A375 (cell line): ENCODE measurements around the gene HOXA6. TPM values are rescaled to one million over a fixed set of nuclear protein-coding genes. Genes with fewer than 3 reads are reported as not detected.

Experiments used
- total RNA-seq: library from RNA; depleted of rRNA; stranded (reverse); fragments of >200 nt; shearing (Covaris generic); gene quantifications from 2 replicates; pipeline ENCODE4 v1.2.3, GENCODE V29; 2014; rRNA removed

The HOXA6 gene
- total RNA-seq = 5.7 TPM in 2 replicates

DNA sequence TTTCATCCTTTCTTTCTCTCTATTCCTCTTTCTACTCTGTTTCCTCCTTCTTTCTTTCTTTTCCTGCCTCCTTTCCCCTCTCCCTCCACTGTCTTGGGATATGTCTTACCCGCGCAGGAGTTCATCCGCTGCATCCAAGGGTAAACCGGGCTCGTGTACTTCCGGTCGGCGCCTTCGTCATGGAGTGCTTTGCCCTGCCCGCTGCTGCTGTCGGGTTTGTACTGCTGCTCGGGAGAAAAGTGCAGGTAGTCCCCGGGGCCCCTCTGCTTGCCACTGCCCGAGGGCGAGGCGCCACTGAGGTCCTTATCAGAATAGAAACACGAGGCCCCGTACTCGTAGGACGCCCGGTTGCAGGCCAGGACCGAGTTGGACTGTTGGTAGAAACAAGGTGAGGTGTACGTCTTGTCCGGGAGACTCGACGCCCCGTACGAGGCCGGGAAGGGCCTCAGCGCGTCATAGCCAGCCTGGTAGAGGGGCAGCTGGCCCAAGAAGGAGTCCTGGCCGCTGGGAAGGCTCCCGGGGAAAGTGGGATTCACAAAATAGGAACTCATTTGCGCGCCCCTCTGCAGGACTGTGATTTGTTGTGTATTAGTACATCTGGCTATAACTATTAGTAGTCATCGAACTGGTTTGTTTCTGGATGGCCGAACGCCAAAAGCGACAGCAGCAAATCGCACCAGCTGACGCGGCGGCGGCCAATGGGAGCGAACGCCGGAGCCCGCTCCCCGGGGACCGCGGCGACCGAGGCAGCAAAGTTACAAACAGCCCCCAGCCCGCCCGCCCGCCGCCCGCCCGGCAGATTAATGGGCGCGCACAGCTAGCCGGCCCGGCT lies at the start of gene HOXA6:
TSS of gene HOXA6 (minus strand) at position 576 of the 832 bp plus-strand sequence. CDS start at position 551, 25 bp downstream.

DNA sequence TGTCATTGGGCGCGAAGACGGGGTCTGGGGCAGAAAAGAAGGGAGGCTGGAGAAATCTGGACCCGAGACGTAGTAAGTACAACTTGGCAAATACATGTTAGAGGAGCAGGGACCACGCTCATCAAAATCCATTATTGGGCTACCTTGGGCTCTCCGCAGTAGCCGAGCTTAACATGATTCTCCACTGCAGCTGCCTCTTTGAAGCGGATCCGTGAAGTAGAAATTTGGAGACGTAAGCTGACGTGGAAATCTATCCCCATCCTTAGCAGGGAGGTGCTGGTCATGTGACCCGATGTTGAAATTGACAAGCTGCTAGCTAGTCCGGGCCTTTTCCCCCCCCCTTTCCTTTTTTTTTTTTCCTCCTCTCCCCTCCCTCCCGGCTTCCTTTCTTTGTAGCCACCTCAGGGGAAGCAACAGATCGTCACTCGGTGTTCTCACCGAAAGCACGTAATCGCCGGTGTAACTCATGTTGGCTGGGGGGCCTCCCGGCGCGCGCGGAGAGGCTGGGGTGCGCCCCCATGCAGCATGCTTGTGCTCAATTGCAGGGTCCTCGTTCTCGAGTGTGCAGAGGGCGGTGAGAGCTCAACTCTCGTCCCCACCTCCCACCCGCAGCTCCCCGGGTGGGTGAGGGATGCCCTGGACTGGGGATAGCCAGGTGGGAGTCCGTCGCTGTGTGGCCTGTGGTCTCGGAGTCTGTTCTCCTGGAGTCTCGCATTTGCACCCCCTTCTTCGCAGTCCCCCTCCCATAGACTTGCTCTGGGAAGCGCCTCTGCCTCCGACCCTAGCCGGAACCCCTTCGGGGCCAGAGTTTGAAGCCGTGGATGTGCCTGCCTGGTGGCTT lies 37.7 kb upstream of the HOXA6 start, which contains the start of gene HOXA11:
TSS of gene HOXA11 (minus strand) at position 220 of the 841 bp plus-strand sequence. CDS start at position 132, 88 bp downstream.

DNA sequence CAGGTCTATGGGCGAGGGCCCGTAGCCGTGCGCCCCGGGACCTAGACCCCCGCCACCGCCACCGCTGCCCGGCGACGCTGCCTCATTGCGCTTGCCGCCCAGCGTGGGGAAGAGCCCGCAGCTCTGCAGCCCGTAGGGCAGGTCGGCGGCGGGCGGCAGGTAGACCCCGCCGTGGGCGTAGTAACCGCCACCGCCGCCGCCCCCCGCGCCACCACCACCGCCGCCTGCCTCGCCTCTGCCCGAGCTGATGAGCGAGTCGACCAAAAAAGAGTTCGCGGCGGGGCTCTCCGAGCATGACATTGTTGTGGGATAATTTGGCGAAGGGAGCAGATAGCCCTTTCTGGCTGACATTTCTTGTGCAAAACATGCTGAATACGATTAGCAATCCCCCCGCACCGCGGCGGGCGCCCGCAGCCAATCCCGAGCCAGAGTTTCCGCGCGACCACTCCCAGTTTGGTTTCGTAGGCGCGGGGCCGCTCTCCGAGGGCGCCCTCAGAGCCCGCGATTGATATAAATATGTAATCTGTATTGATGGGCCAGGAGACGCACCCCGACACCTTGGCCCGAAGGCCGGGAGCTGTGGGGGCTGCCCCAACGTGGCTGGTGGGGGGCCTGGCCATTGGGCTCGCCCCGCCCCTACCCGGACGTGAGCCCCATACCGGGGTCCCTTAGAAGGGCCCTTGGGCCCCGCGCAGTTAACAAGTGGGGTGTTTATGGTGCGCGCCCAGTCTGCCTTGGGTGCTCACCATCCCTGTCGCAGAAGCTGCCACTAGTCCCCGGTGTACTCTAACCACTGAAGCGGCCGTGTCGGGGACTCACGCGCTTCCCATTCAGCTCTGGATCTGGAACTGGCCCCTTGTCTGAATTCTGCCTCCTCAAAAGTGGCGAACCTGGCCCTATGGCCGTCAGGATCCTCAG lies 26.6 kb upstream of the HOXA6 start, which contains the start of gene HOXA10:
TSS of gene HOXA10 (minus strand) at position 365 of the 918 bp plus-strand sequence. CDS start at position 351, 14 bp downstream.

DNA sequence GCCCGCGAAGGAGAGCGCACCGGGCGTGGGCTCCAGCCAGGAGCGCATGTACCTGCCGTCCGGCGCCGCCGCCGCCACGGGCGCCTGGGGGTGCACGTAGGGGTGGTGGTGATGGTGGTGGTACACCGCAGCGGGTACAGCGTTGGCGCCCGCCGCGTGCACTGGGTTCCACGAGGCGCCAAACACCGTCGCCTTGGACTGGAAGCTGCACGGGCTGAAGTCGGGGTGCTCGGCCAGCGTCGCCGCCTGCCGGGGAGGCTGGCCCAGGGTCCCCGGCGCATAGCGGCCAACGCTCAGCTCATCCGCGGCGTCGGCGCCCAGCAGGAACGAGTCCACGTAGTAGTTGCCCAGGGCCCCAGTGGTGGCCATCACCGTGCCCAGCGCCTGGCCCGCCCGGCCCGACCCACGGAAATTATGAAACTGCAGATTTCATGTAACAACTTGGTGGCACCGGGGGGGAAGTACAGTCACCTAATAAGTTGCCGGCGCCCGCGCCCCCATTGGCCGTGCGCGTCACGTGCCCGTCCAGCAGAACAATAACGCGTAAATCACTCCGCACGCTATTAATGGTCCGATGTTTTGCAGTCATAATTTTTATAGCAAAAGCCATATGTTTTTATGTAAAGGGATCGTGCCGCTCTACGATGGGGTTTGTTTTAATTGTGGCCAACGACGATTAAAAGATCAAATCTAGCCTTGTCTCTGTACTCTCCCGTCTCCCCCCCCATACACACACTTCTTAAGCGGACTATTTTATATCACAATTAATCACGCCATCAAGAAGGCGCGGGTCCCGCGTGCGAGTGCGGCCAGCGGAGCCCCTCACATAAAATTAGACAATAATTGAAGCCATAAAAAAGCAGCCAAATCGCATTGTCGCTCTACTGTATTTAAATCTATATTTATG lies 17.8 kb upstream of the HOXA6 start, which contains the start of gene HOXA9:
TSS of gene HOXA9 (minus strand) at position 449 of the 907 bp plus-strand sequence. CDS start at position 369, 80 bp downstream.

DNA sequence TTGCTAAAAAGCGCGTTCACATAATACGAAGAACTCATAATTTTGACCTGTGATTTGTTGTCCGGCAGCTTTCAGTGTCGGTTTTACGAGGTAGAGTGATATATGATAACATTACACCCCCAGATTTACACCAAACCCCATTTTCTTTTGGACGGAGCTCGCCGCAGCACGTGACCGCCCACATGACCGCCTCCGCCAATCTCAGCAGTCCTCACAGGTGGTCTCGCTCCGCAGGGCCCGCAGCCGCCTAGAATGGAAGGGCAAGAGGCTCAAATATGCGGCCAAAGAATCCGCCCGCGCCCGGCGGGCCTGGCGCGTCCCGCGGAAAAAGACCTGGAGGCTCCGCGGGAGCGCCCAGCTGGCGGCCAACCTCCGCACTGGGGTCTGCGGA lies 8.9 kb upstream of the HOXA6 start, which contains the start of gene HOXA7:
TSS of gene HOXA7 (minus strand) at position 168 of the 391 bp plus-strand sequence. CDS start at position 38, 130 bp downstream.

DNA sequence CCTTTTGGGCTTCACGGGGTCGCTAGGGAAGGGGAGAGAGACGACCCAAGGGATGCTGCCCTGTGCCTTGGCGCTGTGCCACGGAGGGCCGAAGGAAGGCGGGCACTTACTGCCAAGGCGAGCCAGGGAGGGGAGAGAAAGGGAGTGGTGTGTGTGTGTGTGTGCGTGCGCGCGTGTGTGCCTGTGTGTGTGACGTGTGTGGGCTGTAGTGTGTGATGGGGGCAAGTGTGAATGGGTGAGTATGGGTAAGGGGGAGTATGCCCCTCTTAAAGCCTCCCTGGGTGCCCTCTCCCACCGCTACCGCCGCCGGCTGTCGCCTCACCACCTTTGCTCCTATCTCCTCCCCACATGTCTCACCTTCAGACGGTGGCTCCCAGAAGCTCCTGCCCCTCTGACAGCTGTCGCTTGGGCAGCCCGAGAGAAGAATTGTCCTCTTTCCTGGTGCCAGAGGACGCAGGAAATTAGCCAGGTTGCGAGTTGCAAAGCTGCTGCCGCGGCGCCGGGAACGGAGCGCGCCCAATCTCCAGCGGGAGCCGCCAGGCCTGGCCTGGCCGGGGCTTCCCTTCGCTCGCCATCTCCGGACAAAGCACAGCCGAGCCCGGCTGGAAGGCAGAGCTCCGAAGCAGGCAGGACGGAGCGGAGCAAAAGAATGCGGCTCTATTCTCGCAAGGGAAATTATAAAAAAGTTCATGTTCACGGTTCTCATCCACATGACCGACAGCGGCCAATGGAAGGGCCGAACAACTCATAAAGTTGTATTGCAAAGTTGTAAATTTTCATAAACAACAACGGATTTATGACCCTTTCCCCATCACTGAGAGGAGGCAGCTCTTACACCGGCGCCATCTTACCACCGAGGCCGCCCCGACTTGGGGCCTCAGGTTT lies 4.6 kb upstream of the HOXA6 start, which contains the start of gene HOXA3:
TSS of gene HOXA3 (minus strand) at position 653 of the 885 bp plus-strand sequence. CDS start 41,943 bp downstream, outside the sequence.

DNA sequence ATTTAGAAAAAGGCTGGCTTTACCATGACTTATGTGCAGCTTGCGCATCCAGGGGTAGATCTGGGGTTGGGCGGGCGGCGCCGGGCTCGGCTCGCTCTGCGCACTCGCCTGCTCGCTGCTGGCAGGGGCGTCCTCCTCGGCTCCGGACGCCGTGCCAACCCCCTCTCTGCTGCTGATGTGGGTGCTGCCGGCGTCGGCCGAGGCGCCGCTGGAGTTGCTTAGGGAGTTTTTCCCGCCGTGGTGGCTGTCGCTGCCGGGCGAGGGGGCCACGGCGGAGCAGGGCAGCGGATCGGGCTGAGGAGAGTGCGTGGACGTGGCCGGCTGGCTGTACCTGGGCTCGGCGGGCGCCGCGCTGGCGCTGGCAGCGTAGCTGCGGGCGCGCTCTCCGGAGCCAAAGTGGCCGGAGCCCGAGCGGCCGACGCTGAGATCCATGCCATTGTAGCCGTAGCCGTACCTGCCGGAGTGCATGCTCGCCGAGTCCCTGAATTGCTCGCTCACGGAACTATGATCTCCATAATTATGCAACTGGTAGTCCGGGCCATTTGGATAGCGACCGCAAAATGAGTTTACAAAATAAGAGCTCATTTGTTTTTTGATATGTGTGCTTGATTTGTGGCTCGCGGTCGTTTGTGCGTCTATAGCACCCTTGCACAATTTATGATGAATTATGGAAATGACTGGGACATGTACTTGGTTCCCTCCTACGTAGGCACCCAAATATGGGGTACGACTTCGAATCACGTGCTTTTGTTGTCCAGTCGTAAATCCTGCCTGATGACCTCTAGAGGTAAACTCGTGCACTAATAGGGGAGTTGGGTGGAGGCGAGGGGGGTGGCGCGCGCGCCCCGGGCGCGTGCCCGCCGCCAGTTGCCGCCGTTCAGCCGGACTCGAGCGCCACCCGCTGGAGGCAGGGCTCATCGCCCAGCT lies 4.3 kb downstream of the HOXA6 start, which contains the start of gene HOXA5:
TSS of gene HOXA5 (minus strand) at position 659 of the 927 bp plus-strand sequence. CDS start at position 585, 74 bp downstream.

DNA sequence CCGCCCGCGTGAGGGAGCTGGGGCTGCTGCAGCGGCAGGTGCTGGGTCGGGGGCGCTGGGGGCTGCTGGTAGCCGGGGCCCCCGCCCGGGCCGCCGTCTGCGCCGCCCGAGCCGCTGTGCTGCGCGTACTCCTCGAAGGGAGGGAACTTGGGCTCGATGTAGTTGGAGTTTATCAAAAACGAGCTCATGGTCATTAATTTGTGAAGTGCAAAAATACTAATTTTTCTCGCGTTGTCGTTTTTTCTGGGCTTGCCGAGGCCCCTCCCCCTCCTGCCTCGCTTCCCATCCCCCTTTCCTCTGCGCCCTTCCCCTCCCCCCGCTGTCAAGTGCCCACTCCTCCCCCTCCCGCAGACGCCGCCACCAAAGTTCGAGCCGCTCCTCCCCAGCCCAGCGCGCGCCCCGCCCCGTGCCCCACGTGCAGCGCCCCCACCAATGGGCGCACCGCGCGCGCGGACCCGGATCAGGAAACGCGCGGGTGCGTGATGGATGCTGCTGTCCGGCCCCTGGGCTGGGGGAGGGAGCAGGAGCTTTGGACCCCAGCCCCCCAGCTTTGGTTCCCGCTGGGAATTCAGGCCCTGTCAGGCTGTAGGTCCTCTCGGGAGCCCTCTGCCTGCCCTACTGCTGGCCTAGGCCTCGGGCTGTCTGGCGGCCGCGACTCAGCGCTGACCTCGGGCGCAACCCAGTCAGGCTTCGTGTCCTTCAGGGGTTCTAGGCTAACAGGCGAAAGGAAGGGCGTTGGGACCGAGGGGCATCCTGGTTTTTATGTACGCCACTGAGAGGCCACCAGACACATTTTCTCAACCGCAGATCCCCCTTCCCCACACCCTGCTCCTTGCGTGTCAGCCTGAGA lies 16.8 kb downstream of the HOXA6 start, which contains the start of gene HOXA4:
TSS of gene HOXA4 (minus strand) at position 218 of the 850 bp plus-strand sequence. CDS start at position 194, 24 bp downstream.

DNA sequence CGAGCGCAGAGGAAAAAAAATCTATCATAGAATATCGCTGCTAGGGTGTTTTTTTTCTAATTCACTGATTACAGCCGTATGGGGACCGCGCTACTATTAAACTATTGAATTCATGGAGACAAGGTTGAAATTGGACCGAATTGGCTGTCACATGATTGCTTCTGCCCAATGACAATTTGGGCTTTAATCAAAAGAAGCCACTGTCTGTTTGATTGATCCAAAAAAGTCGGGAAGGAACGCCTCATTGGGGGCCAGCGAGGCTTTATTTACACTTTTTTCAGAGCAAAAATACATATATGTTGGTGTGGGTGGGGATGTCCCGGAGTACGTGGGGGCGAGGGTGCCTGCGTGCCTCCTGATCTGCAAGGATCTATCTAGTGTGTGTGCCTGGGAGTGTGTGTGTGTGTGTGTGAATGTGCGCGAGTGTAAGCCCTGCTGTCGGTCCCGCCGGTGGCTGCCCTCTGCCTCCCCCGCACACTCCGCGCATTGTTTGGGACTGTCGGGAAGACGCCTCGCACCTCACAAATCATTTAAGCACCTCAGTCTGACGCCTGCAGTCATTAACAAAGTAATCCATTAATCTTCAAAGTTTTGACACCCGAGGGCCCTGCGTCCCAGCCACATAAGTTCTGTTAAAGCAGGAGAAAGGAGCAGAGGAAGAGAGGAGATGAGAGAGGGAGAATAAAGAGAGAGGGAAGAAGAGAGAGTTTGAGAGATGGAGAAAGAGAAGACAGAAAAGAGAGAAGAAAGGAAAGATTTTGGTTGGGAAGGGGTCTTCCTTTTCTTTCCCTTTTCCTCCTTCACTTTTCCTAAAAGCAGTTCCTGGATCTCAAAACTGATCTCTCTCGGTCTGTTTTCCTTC lies 44.8 kb downstream of the HOXA6 start, which contains the start of gene HOXA2:
TSS of gene HOXA2 (minus strand) at position 103 of the 862 bp plus-strand sequence. CDS start 183 bp downstream, outside the sequence.

DNA sequence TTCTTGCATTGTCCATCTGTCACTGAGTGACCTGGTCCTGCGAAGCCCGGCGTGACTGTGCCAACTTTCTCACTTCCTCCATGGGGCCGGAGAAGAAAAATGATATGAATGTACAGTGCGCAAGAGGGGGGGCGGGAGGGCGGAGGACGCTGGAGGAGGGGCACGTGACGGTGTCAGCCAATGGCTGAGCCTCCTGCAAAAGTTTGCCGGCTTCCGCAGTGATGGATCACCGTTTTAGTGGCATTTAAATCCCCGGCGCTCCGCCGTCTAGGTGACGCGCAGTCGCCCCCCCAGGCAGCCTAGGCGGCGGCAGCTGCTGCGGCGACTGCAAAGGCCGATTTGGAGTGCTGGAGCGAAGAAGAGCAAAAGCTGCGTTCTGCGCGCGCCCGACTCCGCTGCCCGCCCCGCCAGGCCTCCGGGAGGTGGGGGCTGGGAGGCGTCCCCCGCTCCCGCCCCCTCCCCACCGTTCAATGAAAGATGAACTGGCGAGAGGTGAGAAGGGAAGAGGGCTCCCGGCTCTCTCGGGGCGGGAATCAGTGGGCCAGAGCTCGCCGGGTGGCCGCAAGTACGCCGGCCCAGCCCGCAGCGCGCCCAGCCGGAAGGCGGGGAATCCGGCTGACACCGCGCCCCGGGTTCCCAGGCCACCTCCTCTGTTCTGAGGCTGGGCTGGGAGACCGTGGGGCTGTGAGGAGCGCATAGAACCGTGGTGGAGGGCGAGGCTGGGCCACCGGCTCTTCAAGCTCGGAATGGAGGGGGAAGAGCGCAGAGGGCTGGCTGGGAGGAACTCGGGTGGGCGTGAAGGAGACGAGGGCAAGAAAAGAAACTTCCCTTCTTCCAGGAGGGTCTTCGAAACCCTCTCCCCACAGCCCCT lies 51.4 kb downstream of the HOXA6 start, which contains the start of gene HOXA1:
TSS of gene HOXA1 (minus strand) at position 104 of the 871 bp plus-strand sequence. CDS start at position 16, 88 bp downstream.

